ENCODE data around the gene IGLL5.

- TF ChIP-seq CTCF (IDR thresholded peaks at IDR 0.05) = no peak
- TF ChIP-seq POLR2A (IDR thresholded peaks at IDR 0.05) = no peak
Observed at GRCh38 chr22:22945195-22945594, 57.6 kb downstream of the IGLL5 start.
